ENCODE measurements around the gene IGF2.

GRCh38 chr11:2136209-2136951 lies 2.8 kb downstream of the IGF2 start:
- TF ChIP-seq ZNF70 (CRISPR knock-in tag; IDR thresholded peaks at IDR 0.05) (no peak), TOX (CRISPR knock-in tag; IDR thresholded peaks at IDR 0.05; ENCODE audit: borderline replicate concordance) (no peak), PATZ1 (CRISPR knock-in tag; IDR thresholded peaks at IDR 0.05; ENCODE audit: borderline replicate concordance) (no peak), RARB (CRISPR knock-in tag; IDR thresholded peaks at IDR 0.05) (no peak), ZFP30 (CRISPR knock-in tag; IDR thresholded peaks at IDR 0.05) (no peak), ESRRG (CRISPR knock-in tag; IDR thresholded peaks at IDR 0.05) (no peak), SNAI2 (CRISPR knock-in tag; IDR thresholded peaks at IDR 0.05) (no peak), ZFP3 (CRISPR knock-in tag; IDR thresholded peaks at IDR 0.05) (no peak), ARNTL (CRISPR knock-in tag; IDR thresholded peaks at IDR 0.05; ENCODE audit: borderline replicate concordance, low read depth) (no peak), CREB5 (CRISPR knock-in tag; IDR thresholded peaks at IDR 0.05; ENCODE audit: low read depth) (no peak), ZC3H10 (CRISPR knock-in tag; IDR thresholded peaks at IDR 0.05) (no peak), ISL1 (CRISPR knock-in tag; IDR thresholded peaks at IDR 0.05) (no peak), POU6F1 (CRISPR knock-in tag; IDR thresholded peaks at IDR 0.05; ENCODE audit: borderline replicate concordance, low read depth) (no peak), CSRNP3 (CRISPR knock-in tag; IDR thresholded peaks at IDR 0.05) (no peak)
